Activated CD4-positive, alpha-beta memory T cell treated with anti-CD3 and anti-CD28 coated beads, Interleukin-2, amount 10 ng/mL, durations not matched to agents 7 days and 5 days (primary cell): Measurements from ENCODE around the gene ING2. TPM values are rescaled to one million over a fixed set of nuclear protein-coding genes. Genes with fewer than 3 reads are reported as not detected.
"Not testable (repeated sequence)": the region's sequence is repeated elsewhere in the genome, so short reads cannot be mapped to it uniquely, and the experiment has no call there.

ENCODE experiments used
- CTCF ChIA-PET: fragments of 350-600 bp; sonication (Branson Sonifier 250); formaldehyde crosslinking; loops from one replicate; lab custom pipeline; 2021; ENCODE audit warnings: antibody characterized with exemption, inconsistent platforms; lab: Charles Lee
- POLR2A ChIA-PET: fragments of 350-600 bp; sonication (Branson Sonifier 250); formaldehyde crosslinking; loops from one replicate; lab custom pipeline; 2021; ENCODE audit warnings: antibody characterized with exemption; lab: Charles Lee
- DNase-seq: peaks from one replicate; pipeline ENCODE4 v3.0.0-alpha.2; 2020
- H3K27ac Mint-ChIP-seq: one replicate; pipeline ENCODE4 v1.8.0; 2021; ENCODE audit warnings: mild to moderate bottlenecking, mixed read lengths
- H3K27me3 Mint-ChIP-seq: one replicate; pipeline ENCODE4 v1.8.0; 2021; ENCODE audit warnings: mixed read lengths
- H3K36me3 Mint-ChIP-seq: one replicate; pipeline ENCODE4 v1.8.0; 2021; ENCODE audit warnings: low read depth, mixed read lengths
- H3K4me1 Mint-ChIP-seq: one replicate; pipeline ENCODE4 v1.8.0; 2021; ENCODE audit warnings: mixed read lengths
- H3K4me3 Mint-ChIP-seq: one replicate; pipeline ENCODE4 v1.8.0; 2021; ENCODE audit warnings: mild to moderate bottlenecking, mixed read lengths
- H3K9me3 Mint-ChIP-seq: one replicate; pipeline ENCODE4 v1.8.0; 2021; ENCODE audit warnings: mixed read lengths
- total RNA-seq, 2 experiments: library from RNA; stranded (reverse); gene quantifications; one replicate each; pipeline ENCODE4 v1.2.3, GENCODE V29; 2021

The ING2 gene
- total RNA-seq, 2 experiments from 2014 or later = 12.8 to 13.3 TPM

DNA sequence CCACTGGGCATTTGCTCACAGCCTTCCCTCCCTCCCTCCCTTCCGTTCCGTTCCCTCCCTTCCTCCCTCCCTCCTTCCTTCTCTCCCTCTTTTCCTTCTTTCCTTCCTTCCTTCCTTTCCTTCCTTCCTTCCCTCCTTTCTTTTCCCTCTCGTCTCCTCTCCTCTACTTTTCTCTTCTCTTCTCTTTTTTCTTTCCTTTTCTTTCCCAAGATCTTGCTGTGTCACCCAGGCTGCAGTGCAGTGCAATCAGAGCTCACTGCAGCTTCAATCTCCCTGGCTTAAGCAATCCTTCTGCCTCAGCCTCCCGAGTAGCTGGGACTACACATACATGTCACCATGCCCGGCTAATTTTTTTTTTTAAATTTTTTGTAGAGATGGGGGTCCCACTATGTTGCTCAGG lies 26.7 kb upstream of the ING2 start:
- H3K27me3 Mint-ChIP-seq = peaks cover 2% of the 10 kb centered on the region
- ChIA-PET CTCF (interaction anchor here (0.8 to 1.9 kb wide), 3 partner anchors 71 to 243 kb away, joined by 3 to 7 read pairs (median 3); no protein-coding TSS in a partner anchor), POLR2A (interaction anchor here (0.7 kb wide), 1 partner anchor 26 kb away, joined by 4 read pairs; no protein-coding TSS in a partner anchor)
- no peaks in the 10 kb centered on the region for H3K4me1 Mint-ChIP-seq
- H3K9me3 Mint-ChIP-seq = no peaks in the 10 kb centered on the region
- no peak overlapping the region for H3K27ac Mint-ChIP-seq
- H3K4me3 Mint-ChIP-seq = no peak overlapping the region
- DNase-seq = no peak
- H3K36me3 Mint-ChIP-seq = no peaks in the 10 kb centered on the region

- H3K4me3 Mint-ChIP-seq = no peak overlapping the region
- ChIA-PET POLR2A (interaction anchor here (0.8 to 0.9 kb wide), 2 partner anchors 25 to 35 kb away, joined by 3 read pairs; partner anchors contain the start of gene CDKN2AIP), CTCF (interaction anchor here (0.8 to 1.1 kb wide), 2 partner anchors 72 to 242 kb away, joined by 3 read pairs; no protein-coding TSS in a partner anchor)
- no peaks in the 10 kb centered on the region for H3K36me3 Mint-ChIP-seq
- no peak for DNase-seq
- no peaks in the 10 kb centered on the region for H3K4me1 Mint-ChIP-seq
- no peak overlapping the region for H3K27ac Mint-ChIP-seq
- no peaks in the 10 kb centered on the region for H3K9me3 Mint-ChIP-seq
- H3K27me3 Mint-ChIP-seq = peaks cover 2% of the 10 kb centered on the region
Measured at GRCh38 chr4:183478926-183479325, 25.9 kb upstream of the ING2 start.

DNA sequence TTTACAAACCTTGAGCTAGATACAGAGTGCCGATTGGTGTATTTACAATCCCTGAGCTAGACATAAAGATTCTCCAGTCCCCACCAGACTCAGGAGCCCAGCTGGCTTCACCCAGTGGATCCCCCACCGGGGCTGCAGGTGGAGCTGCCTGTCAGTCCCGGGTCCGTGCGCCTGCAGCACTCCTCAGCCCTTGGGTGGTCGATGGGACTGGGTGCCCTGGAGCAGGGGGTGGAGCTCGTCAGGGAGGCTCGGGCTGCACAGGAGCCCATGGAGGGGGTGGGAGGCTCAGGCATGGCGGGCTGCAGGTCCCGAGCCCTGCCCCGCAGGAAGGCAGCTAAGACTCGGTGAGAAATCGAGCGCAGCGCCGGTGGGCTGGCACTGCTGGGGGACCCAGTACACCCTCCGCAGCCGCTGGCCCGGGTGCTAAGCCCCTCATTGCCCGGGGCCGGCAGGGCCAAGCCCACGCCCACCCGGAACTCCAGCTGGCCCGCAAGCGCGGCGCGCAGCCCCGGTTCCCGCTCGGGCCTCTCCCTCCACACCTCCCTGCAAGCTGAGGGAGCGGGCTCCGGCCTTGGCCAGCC lies 22.3 kb upstream of the ING2 start:
- H3K27ac Mint-ChIP-seq, H3K4me1 Mint-ChIP-seq, POLR2A ChIA-PET, DNase-seq, H3K9me3 Mint-ChIP-seq, H3K4me3 Mint-ChIP-seq, H3K27me3 Mint-ChIP-seq, H3K36me3 Mint-ChIP-seq: not testable (repeated sequence)
- CTCF ChIA-PET = interaction anchor here (0.6 kb wide), 1 partner anchor 783 kb away, joined by 3 read pairs; no protein-coding TSS in a partner anchor

GRCh38 chr4:183483997-183484396 lies 20.9 kb upstream of the ING2 start:
- Mint-ChIP-seq H3K27ac (no peak overlapping the region), H3K4me1 (no peaks in the 10 kb centered on the region), H3K4me3 (no peak overlapping the region), H3K36me3 (no peaks in the 10 kb centered on the region), H3K27me3 (no peaks in the 10 kb centered on the region), H3K9me3 (no peaks in the 10 kb centered on the region)
- ChIA-PET POLR2A (no interaction called here), CTCF (no interaction called here)
- DNase-seq = no peak

GRCh38 chr4:183485411-183486160 lies 19.3 kb upstream of the ING2 start:
- CTCF ChIA-PET = no interaction called here

DNA sequence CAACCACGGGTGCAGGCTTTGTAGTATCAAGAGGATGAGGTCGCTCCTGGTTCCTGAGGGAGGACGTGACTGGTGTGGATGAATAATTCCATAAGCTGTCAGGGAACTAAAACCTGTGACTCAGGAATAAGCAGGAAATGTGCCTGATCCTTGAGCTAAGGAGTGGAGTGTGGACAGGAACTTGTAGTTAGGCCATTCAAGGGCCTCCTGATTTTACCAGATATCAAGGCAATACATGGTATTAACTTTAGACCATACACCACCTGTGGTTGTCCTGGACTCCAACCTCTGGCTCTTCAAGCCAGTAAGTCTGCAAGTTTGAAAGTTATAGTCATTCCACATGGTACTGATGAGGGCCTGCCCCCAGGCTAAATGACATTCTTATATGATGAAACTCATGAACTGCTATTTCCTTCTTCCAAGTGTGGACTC lies 12.1 kb upstream of the ING2 start:
- Mint-ChIP-seq H3K4me1 (no peaks in the 10 kb centered on the region), H3K9me3 (no peaks in the 10 kb centered on the region), H3K36me3 (peaks cover 17% of the 10 kb centered on the region), H3K27me3 (no peaks in the 10 kb centered on the region), H3K27ac (no peak overlapping the region), H3K4me3 (no peak overlapping the region)
- ChIA-PET CTCF (no interaction called here), POLR2A (no interaction called here)
- no peak for DNase-seq

More at GRCh38 chr4:183485411-183486160, 19.3 kb upstream of the ING2 start:
- POLR2A ChIA-PET = no interaction called here
- Mint-ChIP-seq H3K36me3 (no peaks in the 10 kb centered on the region), H3K9me3 (no peaks in the 10 kb centered on the region), H3K27ac (no peak overlapping the region), H3K4me1 (no peaks in the 10 kb centered on the region), H3K4me3 (no peak overlapping the region), H3K27me3 (no peaks in the 10 kb centered on the region)
- DNase-seq = no peak

GRCh38 chr4:183493246-183493645 lies 11.6 kb upstream of the ING2 start:
- CTCF ChIA-PET = no interaction called here
- no peak for DNase-seq
- H3K27me3 Mint-ChIP-seq = no peaks in the 10 kb centered on the region
- POLR2A ChIA-PET = no interaction called here
- H3K36me3 Mint-ChIP-seq = peaks cover 17% of the 10 kb centered on the region
- H3K9me3 Mint-ChIP-seq = no peaks in the 10 kb centered on the region
- H3K4me3 Mint-ChIP-seq = no peak overlapping the region
- H3K27ac Mint-ChIP-seq = no peak overlapping the region
- H3K4me1 Mint-ChIP-seq = no peaks in the 10 kb centered on the region

- H3K9me3 Mint-ChIP-seq = no peaks in the 10 kb centered on the region
- no peaks in the 10 kb centered on the region for H3K27me3 Mint-ChIP-seq
- peaks cover 10% of the 10 kb centered on the region for H3K4me1 Mint-ChIP-seq
- H3K27ac Mint-ChIP-seq = no peak overlapping the region
- DNase-seq = no peak
- no peak overlapping the region for H3K4me3 Mint-ChIP-seq
- CTCF ChIA-PET = no interaction called here
- H3K36me3 Mint-ChIP-seq = peaks cover 17% of the 10 kb centered on the region
- POLR2A ChIA-PET = interaction anchor here (1.4 to 1.6 kb wide), 2 partner anchors 9 to 10 kb away, joined by 4 to 5 read pairs; partner anchors contain the start of gene ING2
Measured at GRCh38 chr4:183495184-183495583, 9.7 kb upstream of the ING2 start.

DNA sequence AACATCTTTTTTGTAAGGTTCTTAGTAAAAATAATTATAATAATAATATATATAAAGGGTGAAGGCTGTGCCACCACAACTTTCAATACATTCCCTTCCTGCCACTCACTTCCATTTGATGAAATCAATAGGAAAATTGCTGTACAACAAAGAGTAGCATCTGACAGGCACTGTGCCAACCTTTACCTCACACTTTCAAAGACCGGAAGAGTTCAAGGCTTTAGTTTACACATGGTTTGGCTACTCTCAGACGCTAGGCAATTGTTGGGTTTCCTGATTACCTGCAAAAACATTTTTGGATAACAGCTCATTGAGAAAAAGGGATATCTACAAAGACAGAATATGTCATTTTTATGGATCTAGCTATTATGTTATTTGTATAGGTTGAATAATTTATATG lies 5.5 kb upstream of the ING2 start:
- DNase-seq = no peak
- ChIA-PET POLR2A (interaction anchor here (1.1 kb wide), 1 partner anchor 55 kb away, joined by 3 read pairs; the partner anchor contains the start of gene CDKN2AIP), CTCF (no interaction called here)
- Mint-ChIP-seq H3K4me1 (peaks cover 29% of the 10 kb centered on the region), H3K36me3 (peaks cover 10% of the 10 kb centered on the region), H3K27ac (no peak overlapping the region), H3K9me3 (no peaks in the 10 kb centered on the region), H3K4me3 (no peak overlapping the region), H3K27me3 (no peaks in the 10 kb centered on the region)

DNA sequence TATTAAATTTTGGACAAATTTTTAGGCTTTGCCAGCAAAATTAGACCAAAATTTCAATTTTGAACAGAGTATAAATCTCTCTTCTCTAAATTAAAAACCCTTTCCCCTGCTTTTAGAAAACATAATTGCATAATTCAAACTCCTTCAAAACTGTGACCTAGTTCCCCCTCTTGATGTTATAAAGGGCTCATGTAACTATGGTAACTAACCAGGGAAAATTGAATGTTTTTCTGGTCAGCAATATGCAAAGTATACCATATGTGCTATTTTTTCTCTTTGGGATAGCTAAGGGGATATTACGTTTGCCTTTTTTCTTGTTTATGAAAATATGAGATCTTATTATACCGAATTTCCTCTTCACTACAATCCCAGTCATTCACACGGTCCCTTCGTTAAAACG lies 5.1 kb upstream of the ING2 start:
- peaks cover 29% of the 10 kb centered on the region for H3K4me1 Mint-ChIP-seq
- DNase-seq = no peak
- no peak overlapping the region for H3K4me3 Mint-ChIP-seq
- no peaks in the 10 kb centered on the region for H3K9me3 Mint-ChIP-seq
- ChIA-PET CTCF (no interaction called here), POLR2A (no interaction called here)
- H3K27ac Mint-ChIP-seq = no peak overlapping the region
- peaks cover 8% of the 10 kb centered on the region for H3K36me3 Mint-ChIP-seq
- no peaks in the 10 kb centered on the region for H3K27me3 Mint-ChIP-seq

DNA sequence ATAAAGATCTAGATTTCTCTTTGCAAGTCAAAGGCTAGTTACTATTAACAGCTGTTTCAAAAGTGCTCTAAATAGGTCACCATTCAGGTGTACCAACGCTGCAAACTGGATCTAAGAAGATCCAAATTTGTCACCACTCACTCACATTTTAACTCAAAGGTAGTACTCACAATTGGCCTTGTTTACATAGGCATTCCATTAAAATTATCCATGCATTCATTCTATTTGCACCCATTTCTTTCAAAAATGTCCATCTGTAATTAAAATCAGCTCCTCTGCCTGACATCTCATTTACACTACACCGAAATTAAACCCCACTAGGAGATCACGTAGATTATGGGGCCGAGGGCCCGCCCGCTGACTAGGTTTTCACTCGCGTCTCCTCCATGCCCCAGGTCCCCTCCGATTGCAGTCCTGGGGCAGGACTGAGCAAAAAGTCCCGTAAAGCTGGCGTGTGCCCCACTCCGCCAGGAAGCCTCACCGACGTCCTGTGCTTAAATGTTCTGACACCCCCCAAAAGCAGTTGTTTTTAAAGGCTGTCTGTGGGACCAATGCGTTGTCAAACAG lies 1.3 kb upstream of the ING2 start:
- Mint-ChIP-seq H3K4me1 (peaks cover 44% of the 10 kb centered on the region), H3K27me3 (no peaks in the 10 kb centered on the region), H3K9me3 (no peaks in the 10 kb centered on the region), H3K4me3 (peak overlapping the region; percentile 79), H3K36me3 (no peaks in the 10 kb centered on the region), H3K27ac (peak overlapping the region; percentile 74)
- ChIA-PET POLR2A (interaction anchor here (0.7 to 5.0 kb wide), 18 partner anchors 8 to 1230 kb away, joined by 3 to 96 read pairs (median 4); partner anchors contain the start of genes CDKN2AIP, CENPU, IRF2 and RWDD4), CTCF (interaction anchor here (0.6 to 2.3 kb wide), 7 partner anchors 11 to 1703 kb away, joined by 3 to 9 read pairs (median 4); no protein-coding TSS in a partner anchor)
- DNase-seq = no peak

DNA sequence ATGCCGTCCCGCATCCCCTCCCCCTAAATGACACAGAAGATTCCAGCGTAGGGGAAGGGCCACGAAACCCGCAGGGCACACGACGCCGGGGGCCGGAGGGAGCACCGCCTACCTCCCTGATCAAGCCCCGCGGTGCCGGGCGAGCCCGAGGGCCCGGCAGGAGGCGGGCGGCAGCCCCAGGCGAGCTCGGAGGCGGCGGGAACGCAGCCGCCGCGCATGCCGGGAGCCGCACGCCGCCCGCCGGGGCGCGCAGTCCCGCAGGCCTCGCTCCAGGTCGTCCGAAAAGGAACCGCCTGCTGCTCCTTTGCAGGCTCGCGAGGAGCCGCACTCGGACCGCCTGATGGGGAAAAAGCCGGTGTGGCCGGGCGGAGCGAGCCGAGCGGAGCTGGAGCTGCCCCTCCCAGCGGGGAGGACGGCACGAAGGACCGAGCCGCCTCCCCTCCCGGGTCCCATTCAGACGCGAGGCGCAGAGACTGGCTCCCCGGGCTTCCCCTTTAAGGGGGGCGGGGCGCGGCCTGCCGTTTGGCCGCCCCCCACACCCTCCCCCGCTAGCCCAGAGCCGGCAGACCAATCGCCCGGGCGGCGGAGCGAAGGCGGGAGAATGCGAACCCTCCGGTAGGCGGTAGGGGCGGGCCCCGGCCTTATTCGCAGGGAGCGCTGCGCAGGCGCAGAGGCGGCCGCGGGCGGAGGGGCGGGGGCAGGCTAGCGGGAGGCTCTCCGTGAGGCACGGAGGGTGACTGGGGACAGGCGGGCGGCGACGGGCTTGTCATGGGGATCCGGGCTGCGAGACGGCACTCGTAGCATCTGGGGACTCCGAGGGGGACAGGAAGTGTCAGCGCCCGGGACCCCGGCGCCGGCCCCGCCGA lies 561 bp upstream of the ING2 start:
- DNase-seq = peak; percentile 99
- CTCF ChIA-PET = interaction anchor here (0.6 to 1.9 kb wide), 6 partner anchors 11 to 1702 kb away, joined by 3 to 9 read pairs (median 4); no protein-coding TSS in a partner anchor
- H3K27ac Mint-ChIP-seq = peak overlapping the region; percentile 93
- H3K4me3 Mint-ChIP-seq = peak overlapping the region; percentile 93
- no peaks in the 10 kb centered on the region for H3K9me3 Mint-ChIP-seq
- no peaks in the 10 kb centered on the region for H3K27me3 Mint-ChIP-seq
- POLR2A ChIA-PET = interaction anchor here (0.8 to 5.0 kb wide), 18 partner anchors 9 to 1229 kb away, joined by 3 to 96 read pairs (median 4); partner anchors contain the start of genes CDKN2AIP, CENPU, IRF2 and RWDD4
- no peaks in the 10 kb centered on the region for H3K36me3 Mint-ChIP-seq
- peaks cover 46% of the 10 kb centered on the region for H3K4me1 Mint-ChIP-seq
